Measurements from ENCODE around the gene SLC7A8.

Gene SLC7A8

GRCh38 chr14:23136566-23137133 is 46.8 kb downstream of the SLC7A8 start:
- DNase-seq (ENCODE audit: insufficient read length, low spot score), result no peak

GRCh38 chr14:23132970-23133369 is 50.5 kb downstream of the SLC7A8 start:
- DNase-seq (ENCODE audit: insufficient read length, low spot score) (no peak), FAIRE-seq (no peak)

More at GRCh38 chr14:23136566-23137133, 46.8 kb downstream of the SLC7A8 start:
- FAIRE-seq, result no peak

GRCh38 chr14:23131482-23131881 is 52.0 kb downstream of the SLC7A8 start:
- FAIRE-seq, result no peak
- DNase-seq (ENCODE audit: insufficient read length, low spot score), result no peak

GRCh38 chr14:23130871-23131270 is 52.6 kb downstream of the SLC7A8 start:
- FAIRE-seq (no peak), DNase-seq (ENCODE audit: insufficient read length, low spot score) (no peak)

DNA sequence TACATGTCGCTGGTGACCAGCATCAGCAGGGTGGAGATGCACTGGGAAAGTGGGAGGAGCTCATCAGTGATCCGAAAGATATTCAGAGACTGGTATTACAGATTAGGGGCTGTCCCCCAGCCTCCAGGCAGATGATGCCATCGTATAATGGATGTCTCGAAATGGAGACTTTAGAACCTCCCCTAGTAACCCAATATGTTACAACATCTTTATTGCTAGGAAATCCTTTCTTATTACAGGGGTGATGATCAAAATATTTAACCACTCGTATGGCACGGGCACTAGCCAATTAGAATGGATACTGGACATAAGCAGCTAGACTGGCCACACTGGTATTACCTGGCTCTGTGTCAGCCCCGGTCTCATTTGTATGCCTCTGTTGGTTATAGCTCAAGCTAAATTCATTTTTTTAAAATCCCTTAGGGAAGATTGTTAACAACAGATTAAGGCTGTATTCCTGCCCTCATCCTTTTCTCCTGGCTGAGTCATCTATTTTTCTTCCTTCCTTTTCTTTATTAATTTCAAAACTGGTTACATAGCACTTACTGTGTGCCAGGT is 53.6 kb downstream of the SLC7A8 start:
- DNase-seq (ENCODE audit: insufficient read length, low spot score), result no peak
- FAIRE-seq, result no peak

DNA sequence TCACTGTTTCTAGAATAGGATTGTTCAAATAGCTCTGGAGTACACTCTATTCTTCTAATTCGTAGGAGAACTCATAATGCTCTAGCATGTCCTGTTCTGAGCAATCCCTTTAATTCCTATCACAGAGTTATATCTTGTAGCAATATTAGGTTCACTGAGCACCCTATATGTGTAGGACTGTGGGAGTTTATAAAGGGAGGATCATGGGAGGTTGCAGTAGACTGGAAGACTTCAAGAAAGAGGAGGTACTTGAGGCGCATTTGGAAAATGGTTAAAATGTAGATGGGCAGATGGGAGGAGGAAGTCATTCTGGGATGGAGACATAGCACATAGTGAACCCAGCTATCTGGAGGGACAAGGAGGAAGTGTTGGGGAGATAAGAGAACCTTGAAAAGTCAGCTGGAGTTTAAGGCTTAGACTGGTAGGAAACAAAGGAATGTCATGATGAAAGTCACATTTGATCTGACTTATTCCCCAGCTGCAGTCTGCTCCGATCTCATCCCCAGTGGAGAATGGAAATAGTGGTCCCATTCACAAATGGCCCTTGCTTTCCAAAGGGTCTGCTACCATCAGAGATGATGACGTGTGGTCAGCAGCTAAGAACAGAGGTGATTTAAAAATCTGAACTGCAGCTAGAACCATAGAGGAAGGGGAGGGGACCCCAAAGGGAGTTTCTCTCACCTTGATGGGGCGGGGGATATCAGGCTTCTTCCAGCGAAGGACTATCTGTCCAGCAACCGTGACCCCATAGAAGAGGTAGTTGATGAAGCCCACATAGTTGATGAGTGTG is 54.3 kb downstream of the SLC7A8 start:
- FAIRE-seq (no peak), DNase-seq (ENCODE audit: insufficient read length, low spot score) (no peak)

DNA sequence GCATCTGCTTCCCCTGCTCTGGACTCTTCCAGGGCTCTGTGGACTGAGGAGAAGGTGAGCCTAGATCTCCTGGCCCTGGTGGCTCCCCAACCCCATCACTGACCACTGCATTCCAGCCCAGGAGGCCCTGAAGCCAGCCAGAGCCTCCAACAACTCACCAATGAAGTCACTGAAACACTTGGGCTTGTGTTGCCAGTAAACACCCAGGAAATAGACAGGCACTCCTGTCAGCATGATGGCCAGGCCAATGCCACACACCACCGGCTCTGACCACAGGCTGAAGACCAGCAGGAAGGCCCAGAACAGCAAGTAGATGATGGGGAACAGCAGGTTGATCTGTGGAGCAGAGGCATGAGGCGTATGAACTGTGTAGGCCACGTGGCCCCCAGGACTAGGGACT is 55.6 kb downstream of the SLC7A8 start:
- no peak for DNase-seq (ENCODE audit: insufficient read length, low spot score)
- FAIRE-seq, result no peak

DNA sequence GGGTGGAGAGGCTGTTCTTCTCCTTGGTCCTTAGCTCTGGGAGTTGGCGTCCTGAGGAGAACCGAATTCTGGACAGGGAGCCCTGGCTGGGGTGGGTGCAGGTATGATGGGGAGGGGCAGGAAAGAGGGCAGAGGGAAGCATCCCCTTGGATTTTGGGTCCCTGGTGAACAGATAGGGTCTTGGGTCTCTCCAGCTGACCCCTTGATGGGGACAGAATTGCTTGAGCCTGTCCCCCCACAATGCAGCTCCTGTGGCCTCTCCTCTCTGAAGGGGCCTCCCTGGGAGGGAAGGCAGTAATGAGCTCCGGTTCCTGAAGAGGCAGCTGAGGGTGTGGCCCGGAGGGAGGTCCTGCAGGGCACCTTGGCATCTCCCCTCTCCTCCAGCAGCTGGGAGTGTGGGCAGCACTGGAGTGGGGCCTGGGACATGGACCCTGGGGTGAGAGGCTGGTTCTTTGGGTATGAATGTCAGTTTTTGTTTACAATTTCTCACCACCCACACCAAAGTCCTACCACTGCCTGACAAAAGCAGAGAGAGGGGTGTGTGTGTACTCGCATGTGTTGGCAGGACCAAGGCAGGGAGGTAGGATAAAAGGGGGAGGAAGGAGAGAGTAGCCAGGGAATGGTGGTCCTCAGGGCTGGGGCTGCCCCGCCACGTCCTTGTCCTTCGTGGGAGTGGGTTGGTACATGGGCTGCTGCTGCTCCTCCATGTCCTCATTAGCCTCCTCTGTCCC is 56.7 kb downstream of the SLC7A8 start:
- FAIRE-seq (no peak), DNase-seq (ENCODE audit: insufficient read length, low spot score) (no peak)

DNA sequence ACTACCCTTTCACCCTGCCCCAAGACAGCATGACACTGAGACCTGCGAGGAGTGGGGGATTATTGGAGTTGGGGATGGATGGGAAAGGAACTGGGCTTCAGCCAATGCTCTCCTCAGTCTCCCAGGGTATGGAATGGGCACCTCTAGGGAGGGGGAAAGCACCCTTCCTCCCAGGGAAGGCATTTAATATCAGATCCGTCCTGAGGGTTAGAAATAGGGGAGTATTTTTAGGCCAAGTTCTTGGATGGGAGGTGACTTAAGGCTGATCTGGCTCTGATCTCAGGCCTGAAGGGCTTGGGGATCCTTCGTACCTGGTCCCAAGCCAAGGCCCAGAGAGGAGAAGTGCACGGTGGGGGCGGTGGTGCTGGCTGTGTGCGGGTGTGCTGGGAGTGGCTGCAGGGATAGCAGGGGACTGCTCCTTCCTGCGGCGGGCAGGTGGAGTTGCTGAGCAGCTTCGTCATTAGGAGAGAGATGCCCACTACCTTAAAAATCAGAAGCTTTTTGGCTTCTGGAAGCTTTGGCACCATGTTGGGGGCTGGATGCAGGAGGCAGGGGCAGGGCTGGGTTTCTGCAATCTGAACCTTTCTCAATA is 57.4 kb downstream of the SLC7A8 start:
- FAIRE-seq, result no peak
- DNase-seq (ENCODE audit: insufficient read length, low spot score), result no peak

DNA sequence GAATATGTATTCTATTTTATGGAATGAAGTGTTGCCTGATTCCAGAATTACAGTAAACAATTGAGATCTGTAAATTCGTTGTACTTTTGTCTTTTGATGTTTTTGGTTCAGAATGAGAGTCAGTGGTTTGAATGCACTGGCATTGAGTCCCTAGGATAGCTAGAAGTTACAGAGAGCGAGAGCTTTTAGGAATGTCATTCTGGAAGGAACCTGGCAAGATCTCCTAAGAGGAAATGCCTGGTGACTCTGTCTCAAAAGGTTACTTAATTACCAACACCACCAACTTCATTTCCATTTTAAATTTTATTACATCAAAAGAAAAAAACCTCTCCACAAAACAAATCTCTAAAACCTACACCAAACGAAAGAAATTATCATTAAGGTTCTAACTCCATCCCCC is 58.4 kb downstream of the SLC7A8 start:
- no peak for FAIRE-seq
- DNase-seq (ENCODE audit: insufficient read length, low spot score), result no peak

GRCh38 chr14:23124337-23124954 is 59.0 kb downstream of the SLC7A8 start:
- DNase-seq (ENCODE audit: insufficient read length, low spot score) (no peak), FAIRE-seq (no peak)

- no peak for FAIRE-seq
- no peak for DNase-seq (ENCODE audit: insufficient read length, low spot score)
Observed at GRCh38 chr14:23123419-23123818, 60.0 kb downstream of the SLC7A8 start.

- FAIRE-seq (no peak), DNase-seq (ENCODE audit: insufficient read length, low spot score) (no peak)
Observed at GRCh38 chr14:23122086-23122485, 61.4 kb downstream of the SLC7A8 start.

DNA sequence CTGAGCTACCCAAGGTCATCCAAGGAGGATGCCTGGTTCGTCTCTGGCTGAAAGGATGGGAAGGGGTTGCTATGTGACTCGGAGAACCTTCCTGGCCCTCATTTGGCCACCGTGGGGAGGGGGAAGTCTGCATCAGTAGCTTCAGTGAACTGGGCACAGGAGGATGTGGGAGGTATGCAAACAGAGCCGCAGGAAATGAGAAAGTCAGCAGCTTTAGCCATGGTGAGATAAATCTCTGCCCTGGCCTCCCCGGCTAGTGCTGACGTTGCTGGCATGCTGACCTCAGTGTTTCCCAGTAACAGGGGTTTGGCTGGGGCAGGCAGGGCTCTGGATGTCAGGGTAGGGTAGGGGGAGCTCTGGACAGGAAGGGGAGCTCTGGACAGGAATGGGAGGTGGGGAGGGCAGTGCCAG is 62.1 kb downstream of the SLC7A8 start:
- DNase-seq (ENCODE audit: insufficient read length, low spot score), result peak; percentile 24
- FAIRE-seq, result no peak

GRCh38 chr14:23120541-23121251 is 62.8 kb downstream of the SLC7A8 start:
- FAIRE-seq, result no peak
- peak; percentile 80 for DNase-seq (ENCODE audit: insufficient read length, low spot score)

GRCh38 chr14:23119363-23120327 is 63.8 kb downstream of the SLC7A8 start:
- DNase-seq (ENCODE audit: insufficient read length, low spot score), result no peak
- no peak for FAIRE-seq

DNA sequence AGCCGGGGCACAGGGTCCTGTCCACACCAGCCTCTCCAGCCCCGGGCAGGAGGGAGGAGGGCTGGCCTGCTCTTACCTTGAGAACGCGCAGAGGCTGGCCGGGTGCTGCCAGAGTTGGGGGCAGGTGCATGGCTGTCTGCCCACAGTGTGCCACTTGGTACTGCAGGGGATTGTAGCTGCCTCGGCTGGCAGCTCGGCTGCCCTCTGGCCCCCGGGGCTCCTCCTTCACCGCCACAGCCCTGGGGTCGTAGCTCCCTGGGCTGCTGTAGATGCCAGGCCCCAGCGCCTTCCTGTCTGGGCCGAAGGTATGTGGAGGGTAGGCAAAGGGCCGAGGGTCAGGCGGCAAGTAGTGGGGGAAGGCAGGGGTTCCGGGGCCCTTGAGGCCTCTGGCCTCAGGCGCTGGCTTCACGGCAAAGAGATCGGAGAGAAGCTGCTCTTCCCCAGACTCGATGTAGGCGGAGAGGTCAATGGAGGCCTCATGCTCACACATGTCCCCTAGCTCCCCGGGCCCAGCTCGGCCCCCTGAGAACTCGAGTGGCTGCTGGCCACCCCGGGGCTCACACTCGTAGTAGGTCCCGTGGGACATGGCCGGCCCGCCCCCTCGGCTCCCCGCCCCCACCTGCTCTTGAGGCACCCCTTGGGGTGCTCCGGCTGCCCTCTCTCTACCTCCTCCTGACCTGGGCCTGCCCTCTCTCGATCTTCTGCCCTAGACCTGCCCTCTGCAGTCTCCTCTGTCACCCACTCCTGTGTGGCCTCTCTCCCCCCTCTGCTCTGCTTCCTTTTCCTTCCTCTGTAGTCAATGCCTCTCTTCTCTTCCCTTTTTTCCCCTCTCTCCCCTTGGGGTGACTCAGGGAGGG is 64.7 kb downstream of the SLC7A8 start, which contains the start of gene CEBPE:
CEBPE (minus strand) TSS at position 750 of the 857 bp plus-strand sequence; CDS start at position 586, 164 bp downstream.
- no peak for FAIRE-seq
- no peak for DNase-seq (ENCODE audit: insufficient read length, low spot score)
